GM23248 (cell line): ENCODE data around the gene GBF1. TPM values are rescaled to one million over a fixed set of nuclear protein-coding genes. Genes with fewer than 3 reads are reported as not detected.
A peak's percentile ranks its signal among the peaks of the same experiment; 100 is the strongest.

Experiments
- DNase-seq: peaks from one replicate; pipeline ENCODE4 v3.0.0-alpha.2; 2015
- H2AFZ ChIP-seq: fragments of 200-600 bp; sonication (generic); 2 replicates; pipeline ENCODE4 v1.6.1; 2016; ENCODE audit warnings: antibody characterized with exemption
- H3F3A ChIP-seq: fragments of 200-600 bp; sonication (generic); 2 replicates; pipeline ENCODE4 v1.6.1; 2016; ENCODE audit warnings: mild to moderate bottlenecking, antibody characterized with exemption, mixed run types; ENCODE audit not compliant: insufficient read depth
- H3K27ac ChIP-seq: fragments of 200-600 bp; sonication (generic); 2 replicates; pipeline ENCODE4 v1.5.1; 2016; ENCODE audit warnings: mild to moderate bottlenecking
- H3K27me3 ChIP-seq: fragments of 200-600 bp; sonication (generic); replicated peaks from 2 replicates; pipeline ENCODE4 v1.6.1; 2016; ENCODE audit warnings: mild to moderate bottlenecking; ENCODE audit not compliant: insufficient read depth
- H3K36me3 ChIP-seq: fragments of 200-600 bp; sonication (generic); 2 replicates; pipeline ENCODE4 v1.6.1; 2016; ENCODE audit warnings: low read depth, mild to moderate bottlenecking
- H3K4me1 ChIP-seq: fragments of 200-600 bp; sonication (generic); 2 replicates; pipeline ENCODE4 v1.6.1; 2016; ENCODE audit warnings: mild to moderate bottlenecking; ENCODE audit not compliant: insufficient read depth
- H3K4me2 ChIP-seq: fragments of 200-600 bp; sonication (generic); one replicate; pipeline ENCODE4 v1.6.1; 2016; ENCODE audit warnings: mild to moderate bottlenecking; ENCODE audit not compliant: unreplicated experiment
- H3K4me3 ChIP-seq: fragments of 200-600 bp; sonication (generic); 2 replicates; pipeline ENCODE4 v1.5.1; 2016; ENCODE audit warnings: mild to moderate bottlenecking
- H3K79me2 ChIP-seq: fragments of 200-600 bp; sonication (generic); 2 replicates; pipeline ENCODE4 v1.6.1; 2016; ENCODE audit warnings: mild to moderate bottlenecking; ENCODE audit not compliant: insufficient read depth
- H3K9ac ChIP-seq: fragments of 200-600 bp; sonication (generic); 2 replicates; pipeline ENCODE4 v1.6.1; 2016; ENCODE audit warnings: mild to moderate bottlenecking
- H3K9me2 ChIP-seq: fragments of 200-600 bp; sonication (generic); 2 replicates; pipeline ENCODE4 v1.6.1; 2016; ENCODE audit warnings: mixed run types, mild to moderate bottlenecking, moderate library complexity; ENCODE audit not compliant: insufficient read depth
- H3K9me3 ChIP-seq: fragments of 200-600 bp; sonication (generic); one replicate; pipeline ENCODE4 v1.6.1; 2017; ENCODE audit warnings: low read depth
- H4K20me1 ChIP-seq: fragments of 200-600 bp; sonication (generic); 2 replicates; pipeline ENCODE4 v1.6.0; 2016; ENCODE audit not compliant: insufficient read depth
- EZH2 ChIP-seq: fragments of 200-600 bp; sonication (generic); IDR thresholded peaks from 2 replicates; pipeline ENCODE4 v1.6.1; 2018; ENCODE audit warnings: antibody characterized with exemption, mild to moderate bottlenecking; ENCODE audit not compliant: insufficient read depth, poor library complexity, severe bottlenecking
- EZH2phosphoT487 ChIP-seq: fragments of 200-600 bp; sonication (generic); IDR thresholded peaks from 2 replicates; pipeline ENCODE4 v1.6.1; 2018; ENCODE audit warnings: antibody characterized with exemption, moderate library complexity, mild to moderate bottlenecking, low read depth; ENCODE audit not compliant: insufficient read depth
- WGBS, 2 experiments: methylation state at CpG; one replicate each; pipeline ENCODE4 v1.1.6; 2015 to 2017; ENCODE audit warnings: low lambda C conversion rate in 2 of 2, low coverage in 1 of 2; ENCODE audit errors: missing lambda C conversion rate in 2 of 2; 5-methylcytosine and 5-hydroxymethylcytosine counted together
- in situ Hi-C: fragments of 300-500 bp; cut with MboI; formaldehyde crosslinking; loops from 2 replicates; pipeline ENCODE4 v1.15.0; 2020
- polyA plus RNA-seq: library from polyadenylated mRNA; unstranded; fragments of >200 nt; fragmentation: Nextera tagmentation; extraction: Ambion mirVana; gene quantifications from 2 replicates; pipeline ENCODE4 v1.2.1, GENCODE V29; 2016
- total RNA-seq: library from RNA; depleted of rRNA; stranded (reverse); fragments of >200 nt; shearing (Covaris generic); gene quantifications from 2 replicates; pipeline ENCODE4 v1.2.3, GENCODE V29; 2014

The GBF1 gene
- total and polyA plus RNA-seq, 2 experiments from 2014 or later: 29.8 to 43.9 TPM

- Histone ChIP-seq H2AFZ (no peak overlapping the region), H3K4me2 (no peak overlapping the region), H3K4me3 (no peak overlapping the region), H3K27ac (no peak overlapping the region), H3K9ac (no peak overlapping the region), H3K9me2 (no peaks in the 10 kb centered on the region), H3K9me3 (no peaks in the 10 kb centered on the region), H3K79me2 (no peaks in the 10 kb centered on the region), H3F3A (no peaks in the 10 kb centered on the region), H3K36me3 (no peaks in the 10 kb centered on the region), H3K4me1 (peaks cover 5% of the 10 kb centered on the region), H4K20me1 (no peaks in the 10 kb centered on the region), H3K27me3 (peaks cover 14% of the 10 kb centered on the region)
- WGBS, 2 experiments: 9 to 22% methylated on average over 10 to 20 of the region's 20 CpGs
- in situ Hi-C loops: no loop called here
- DNase-seq: no peak
- TF ChIP-seq EZH2phosphoT487 (no peak), EZH2 (no peak)
Observed at GRCh38 chr10:102414749-102415148, 169.4 kb downstream of the GBF1 start.

- in situ Hi-C loops: no loop called here
- Histone ChIP-seq H3K9me2 (no peaks in the 10 kb centered on the region), H3K79me2 (no peaks in the 10 kb centered on the region), H3K4me1 (peaks cover 9% of the 10 kb centered on the region), H3F3A (peaks cover 7% of the 10 kb centered on the region; the same call in 1 of the 2 replicates), H4K20me1 (no peaks in the 10 kb centered on the region), H3K9me3 (no peaks in the 10 kb centered on the region), H3K4me3 (no peak overlapping the region), H3K9ac (no peak overlapping the region), H3K4me2 (no peak overlapping the region), H3K27me3 (peaks cover 10% of the 10 kb centered on the region; the same call in 1 of the 2 replicates), H2AFZ (no peak overlapping the region), H3K27ac (no peak overlapping the region), H3K36me3 (no peaks in the 10 kb centered on the region)
- no peak for DNase-seq
- TF ChIP-seq EZH2phosphoT487 (no peak), EZH2 (no peak)
- 55 to 66% methylated on average over 8 of the region's 9 CpGs for WGBS, 2 experiments
Observed at GRCh38 chr10:102416283-102416682, 171.0 kb downstream of the GBF1 start.

GRCh38 chr10:102416695-102417094, 171.4 kb downstream of the GBF1 start:
- WGBS, 2 experiments: 59 to 63% methylated on average over 7 to 20 of the region's 20 CpGs
- no peak overlapping the region for H3K27ac ChIP-seq
- H3K4me1 ChIP-seq: peaks cover 9% of the 10 kb centered on the region
- no peaks in the 10 kb centered on the region for H3K9me3 ChIP-seq
- H3K9ac ChIP-seq: no peak overlapping the region
- no peaks in the 10 kb centered on the region for H4K20me1 ChIP-seq
- no peak for TF ChIP-seq EZH2
- no peak for TF ChIP-seq EZH2phosphoT487
- no peak overlapping the region for H3K4me3 ChIP-seq
- H3K27me3 ChIP-seq: peaks cover 10% of the 10 kb centered on the region; the same call in 1 of the 2 replicates
- H3K9me2 ChIP-seq: no peaks in the 10 kb centered on the region
- DNase-seq: no peak
- H3F3A ChIP-seq: peaks cover 7% of the 10 kb centered on the region; the same call in 1 of the 2 replicates
- H3K36me3 ChIP-seq: no peaks in the 10 kb centered on the region
- no peak overlapping the region for H2AFZ ChIP-seq
- H3K4me2 ChIP-seq: no peak overlapping the region
- no peaks in the 10 kb centered on the region for H3K79me2 ChIP-seq
- in situ Hi-C loops: no loop called here

GRCh38 chr10:102418622-102419268, 173.4 kb downstream of the GBF1 start, which contains the start of gene PSD:
Gene PSD, minus strand, starts transcription at chr10:102418785. Its CDS starts 1,747 bp downstream, at chr10:102417038.
- Histone ChIP-seq H4K20me1 (no peaks in the 10 kb centered on the region), H3F3A (peaks cover 13% of the 10 kb centered on the region; the same call in 1 of the 2 replicates), H3K27me3 (peaks cover 8% of the 10 kb centered on the region; the same call in 1 of the 2 replicates), H3K9me2 (no peaks in the 10 kb centered on the region), H3K9ac (no peak within 1 kb of the TSS), H3K27ac (no peak within 1 kb of the TSS), H3K4me1 (peaks cover 18% of the 10 kb centered on the region), H3K4me2 (peak within 1 kb of the TSS; percentile 95), H2AFZ (no peak within 1 kb of the TSS), H3K79me2 (no peaks in the 10 kb centered on the region), H3K4me3 (peak within 1 kb of the TSS; percentile 84), H3K9me3 (no peaks in the 10 kb centered on the region), H3K36me3 (no peaks in the 10 kb centered on the region)
- no peak for DNase-seq
- WGBS, 2 experiments: 5% methylated on average over 31 to 44 of the region's 45 CpGs
- in situ Hi-C loops: no loop called here
- TF ChIP-seq EZH2phosphoT487 (no peak), EZH2 (no peak)
